SU-DHL-6 (cell line): ENCODE data around the gene MCF2L2.
"Not testable (repeated sequence)": the region's sequence is repeated elsewhere in the genome, so short reads cannot be mapped to it uniquely, and the experiment has no call there.

Experiments used
- H2AFZ ChIP-seq: fragments of 200-600 bp; sonication (generic); 2 replicates; pipeline ENCODE4 v1.6.1; 2014; ENCODE audit warnings: low read depth, mild to moderate bottlenecking, moderate library complexity, mixed read lengths, antibody characterized with exemption, low read length; ENCODE audit not compliant: severe bottlenecking
- H3F3A ChIP-seq: fragments of 200-600 bp; shearing (Covaris generic); 2 replicates; pipeline ENCODE4 v1.6.0; 2016; ENCODE audit warnings: antibody characterized with exemption, mild to moderate bottlenecking; ENCODE audit not compliant: insufficient read depth
- H3K27ac ChIP-seq: fragments of 200-600 bp; sonication (generic); 2 replicates; pipeline ENCODE4 v1.5.1; 2016; ENCODE audit warnings: low read depth, mild to moderate bottlenecking, low read length, moderate library complexity, mixed read lengths
- H3K27me3 ChIP-seq: fragments of 200-600 bp; sonication (generic), shearing (Covaris generic); 2 replicates; pipeline ENCODE4 v1.6.0; 2014; ENCODE audit warnings: mild to moderate bottlenecking, low read length
- H3K36me3 ChIP-seq: fragments of 200-600 bp; sonication (generic); 2 replicates; pipeline ENCODE4 v1.6.1; 2014; ENCODE audit warnings: mild to moderate bottlenecking, low read length, mixed read lengths
- H3K4me2 ChIP-seq: fragments of 300-600, 200-600 bp; shearing (Covaris generic), sonication (generic); 2 replicates; pipeline ENCODE4 v1.6.0; 2014; ENCODE audit warnings: low read length, low read depth, mild to moderate bottlenecking; ENCODE audit not compliant: poor library complexity, severe bottlenecking
- H3K4me3 ChIP-seq: fragments of 200-600 bp; sonication (generic); 2 replicates; pipeline ENCODE4 v1.5.1; 2014; ENCODE audit warnings: antibody characterized with exemption, low read length, mild to moderate bottlenecking, mixed read lengths; ENCODE audit not compliant: insufficient read depth, poor library complexity, severe bottlenecking
- H3K79me2 ChIP-seq: fragments of 200-600 bp; sonication (generic); 2 replicates; pipeline ENCODE4 v1.6.1; 2014; ENCODE audit warnings: mild to moderate bottlenecking, low read length, moderate library complexity; ENCODE audit not compliant: insufficient read depth
- H3K9ac ChIP-seq: fragments of 200-600 bp; sonication (generic); 2 replicates; pipeline ENCODE4 v1.7.0; 2014; ENCODE audit warnings: mild to moderate bottlenecking, low read length
- H3K9me2 ChIP-seq: fragments of 200-600 bp; sonication (generic); replicated peaks from 2 replicates; pipeline ENCODE4 v1.6.1; 2014; ENCODE audit warnings: low read length; ENCODE audit not compliant: insufficient read depth
- H3K9me3 ChIP-seq: fragments of 200-600 bp; sonication (generic); 2 replicates; pipeline ENCODE4 v1.6.1; 2014; ENCODE audit warnings: low read length, mixed read lengths; ENCODE audit not compliant: insufficient read depth
- H4K20me1 ChIP-seq: fragments of 200-600 bp; sonication (generic); 2 replicates; pipeline ENCODE4 v1.6.1; 2014; ENCODE audit warnings: low read depth, mild to moderate bottlenecking, antibody characterized with exemption, low read length, moderate library complexity, mixed read lengths
- CTCF ChIP-seq: fragments of 200-600 bp; sonication (generic); IDR thresholded peaks from one replicate; pipeline ENCODE4 v1.5.1; 2017; ENCODE audit warnings: antibody characterized with exemption, mild to moderate bottlenecking, low read length, moderate library complexity; ENCODE audit not compliant: insufficient read depth, poor library complexity, severe bottlenecking
- EZH2phosphoT487 ChIP-seq: fragments of 200-600 bp; sonication (generic), shearing (Covaris generic); conservative IDR thresholded peaks from 2 replicates; pipeline ENCODE4 v1.6.1; 2018; ENCODE audit warnings: mild to moderate bottlenecking, antibody characterized with exemption, low read length, moderate library complexity, mixed read lengths

The MCF2L2 gene

DNA sequence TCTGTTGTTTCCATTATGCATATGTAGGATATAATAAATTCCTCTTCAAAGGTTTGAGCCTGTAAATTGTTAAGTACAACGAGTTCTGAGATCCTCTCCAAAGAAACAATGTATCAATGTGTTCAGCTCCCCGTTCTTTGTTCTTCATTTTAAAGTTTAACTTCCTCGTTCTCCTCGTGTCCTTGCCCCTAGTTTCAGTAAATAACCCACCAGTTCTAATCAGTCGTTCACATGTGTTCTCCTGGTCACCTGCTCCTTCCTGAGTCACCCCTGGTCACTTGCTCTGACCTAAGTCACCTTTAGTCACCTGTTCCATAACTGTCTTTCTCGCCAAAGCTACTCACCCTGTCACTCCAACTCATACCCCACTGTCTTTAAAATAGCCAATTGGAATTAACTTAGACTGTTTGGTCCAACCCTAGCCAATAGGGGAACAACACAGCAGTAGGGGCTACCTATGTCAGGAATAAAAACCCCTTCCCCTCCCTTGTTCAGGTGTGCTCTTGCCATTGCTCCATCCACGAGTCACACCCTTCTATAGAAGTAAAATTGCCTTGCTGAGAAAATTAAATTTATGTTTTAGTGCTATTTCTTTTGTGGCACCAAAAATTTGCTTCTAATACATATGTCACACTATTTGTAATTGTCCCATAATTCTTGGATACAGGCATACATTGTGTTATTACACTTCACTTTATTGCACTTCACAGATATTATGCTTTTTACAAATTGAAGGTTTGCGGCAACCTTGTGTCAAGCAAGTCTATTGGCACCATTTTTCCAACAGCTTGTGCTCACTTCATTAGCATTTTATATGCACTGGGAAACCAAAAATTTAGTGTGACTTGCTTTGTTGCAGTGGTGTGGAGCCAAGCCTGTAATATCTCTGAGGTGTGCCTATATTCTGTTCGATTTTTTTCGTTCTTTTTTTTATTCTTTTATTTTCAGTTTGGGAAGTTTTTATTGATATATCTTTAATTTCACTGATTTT, 15.3 kb upstream of the MCF2L2 start:
- no peaks in the 10 kb centered on the region for H4K20me1 ChIP-seq
- no peak overlapping the region for H2AFZ ChIP-seq
- no peaks in the 10 kb centered on the region for H3K79me2 ChIP-seq
- no peak overlapping the region for H3K27ac ChIP-seq
- TF ChIP-seq EZH2phosphoT487: no peak
- TF ChIP-seq CTCF: no peak
- no peaks in the 10 kb centered on the region for H3K27me3 ChIP-seq
- no peaks in the 10 kb centered on the region; the same call in 1 of the 2 replicates for H3K36me3 ChIP-seq
- H3K9me2 ChIP-seq: no peaks in the 10 kb centered on the region
- no peak overlapping the region for H3K4me3 ChIP-seq
- no peak overlapping the region for H3K4me2 ChIP-seq
- peaks cover 8% of the 10 kb centered on the region; the same call in 1 of the 2 replicates for H3F3A ChIP-seq
- peaks cover 18% of the 10 kb centered on the region; the same call in 1 of the 2 replicates for H3K9me3 ChIP-seq
- no peak overlapping the region for H3K9ac ChIP-seq

- Histone ChIP-seq H2AFZ (no peak overlapping the region), H3K4me2 (no peak overlapping the region), H3K9ac (no peak overlapping the region), H3K9me3 (peaks cover 18% of the 10 kb centered on the region; the same call in 1 of the 2 replicates), H3K36me3 (no peaks in the 10 kb centered on the region; the same call in 1 of the 2 replicates), H4K20me1 (no peaks in the 10 kb centered on the region), H3K9me2 (no peaks in the 10 kb centered on the region), H3K27me3 (no peaks in the 10 kb centered on the region), H3K27ac (no peak overlapping the region), H3F3A (peaks cover 5% of the 10 kb centered on the region; the same call in 1 of the 2 replicates), H3K79me2 (no peaks in the 10 kb centered on the region), H3K4me3 (no peak overlapping the region)
- TF ChIP-seq CTCF: no peak
- no peak for TF ChIP-seq EZH2phosphoT487
Measured at GRCh38 chr3:183442994-183443393, 14.6 kb upstream of the MCF2L2 start.

DNA sequence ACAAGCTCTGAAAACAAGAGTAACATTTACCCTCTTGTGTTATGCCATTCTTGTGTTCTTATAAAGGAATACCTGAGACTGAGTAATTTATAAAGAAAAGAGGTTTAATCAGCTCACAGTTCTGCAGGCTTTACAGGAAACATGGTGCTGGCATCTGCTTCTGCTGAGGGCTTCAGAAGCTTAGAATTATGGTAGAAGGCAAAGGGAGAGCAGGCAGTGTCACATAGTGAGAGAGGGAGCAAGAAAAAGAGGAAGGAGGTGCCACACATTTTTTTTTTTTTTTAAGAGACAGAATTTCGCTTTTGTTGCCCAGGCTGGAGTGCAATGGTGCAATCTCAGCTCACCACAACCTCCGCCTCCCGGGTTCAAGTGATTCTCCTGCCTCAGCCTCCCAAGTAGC, 12.1 kb upstream of the MCF2L2 start:
- H3K9ac ChIP-seq, H3K27ac ChIP-seq, H3K27me3 ChIP-seq, H2AFZ ChIP-seq, H3K79me2 ChIP-seq, H3K4me2 ChIP-seq, H3K9me2 ChIP-seq, H4K20me1 ChIP-seq, H3F3A ChIP-seq, H3K4me3 ChIP-seq, H3K36me3 ChIP-seq: not testable (repeated sequence)
- peaks cover 18% of the 10 kb centered on the region; the same call in 1 of the 2 replicates for H3K9me3 ChIP-seq

DNA sequence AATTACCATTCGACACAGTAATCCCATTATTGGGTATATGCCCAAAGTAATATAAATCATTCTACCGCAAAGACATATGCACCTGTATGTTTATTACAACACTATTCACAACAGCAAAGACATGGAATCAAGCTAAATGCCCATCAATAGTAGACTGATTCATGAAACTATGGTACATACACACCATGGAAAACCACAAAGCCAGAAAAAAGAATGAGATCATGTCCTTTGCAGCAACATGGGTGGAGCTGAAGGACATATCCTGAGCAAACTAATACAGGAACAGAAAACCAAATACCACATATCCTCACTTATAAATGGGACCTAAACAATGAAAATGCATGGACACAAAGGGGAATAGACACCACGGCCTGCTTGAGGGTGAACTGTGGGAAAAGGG, 11.1 kb upstream of the MCF2L2 start:
- no peaks in the 10 kb centered on the region for H3K27me3 ChIP-seq
- no peaks in the 10 kb centered on the region for H3F3A ChIP-seq
- no peak overlapping the region for H3K9ac ChIP-seq
- H3K9me2 ChIP-seq: no peaks in the 10 kb centered on the region
- H3K36me3 ChIP-seq: no peaks in the 10 kb centered on the region; the same call in 1 of the 2 replicates
- H3K79me2 ChIP-seq: no peaks in the 10 kb centered on the region
- peaks cover 18% of the 10 kb centered on the region; the same call in 1 of the 2 replicates for H3K9me3 ChIP-seq
- TF ChIP-seq CTCF (no peak), EZH2phosphoT487 (no peak)
- no peak overlapping the region for H3K27ac ChIP-seq
- H4K20me1 ChIP-seq: no peaks in the 10 kb centered on the region
- no peak overlapping the region for H2AFZ ChIP-seq
- no peak overlapping the region for H3K4me3 ChIP-seq
- H3K4me2 ChIP-seq: no peak overlapping the region
